Liver (tissue), 9 donors: Measurements from ENCODE around the gene PRKAR1B. TPM values are rescaled to one million over a fixed set of nuclear protein-coding genes. Genes with fewer than 3 reads are reported as not detected.

Experiments
- DNase-seq: peaks from one replicate; pipeline ENCODE4 v3.0.0-alpha.2; 2017; ENCODE audit warnings: low spot score
- H3K27ac ChIP-seq, 2 donors: one replicate each; pipeline ENCODE4 v1.7.0; 2013; ENCODE audit warnings: inconsistent platforms in 2 of 2, low read length in 2 of 2, control low read depth in 1 of 2, low read depth in 1 of 2, mild to moderate bottlenecking in 1 of 2
- H3K27me3 ChIP-seq, 4 donors: one replicate each; pipeline versions ENCODE4 v1.6.1 to v1.7.0; 2013; ENCODE audit warnings: low read length in 3 of 4, inconsistent platforms in 1 of 4, mild to moderate bottlenecking in 1 of 4, moderate library complexity in 1 of 4; ENCODE audit not compliant: control insufficient read depth in 4 of 4, insufficient read depth in 4 of 4
- H3K36me3 ChIP-seq, 4 donors: one replicate each; pipeline versions ENCODE4 v1.6.1 to v1.7.0; 2013; ENCODE audit warnings: low read length in 3 of 4, mild to moderate bottlenecking in 3 of 4, low read depth in 1 of 4, moderate library complexity in 1 of 4; ENCODE audit not compliant: control insufficient read depth in 4 of 4, insufficient read depth in 3 of 4
- H3K4me1 ChIP-seq, 4 donors: one replicate each; pipeline versions ENCODE4 v1.6.1 to v1.7.0; 2013; ENCODE audit warnings: low read length in 3 of 4, mild to moderate bottlenecking in 3 of 4, moderate library complexity in 1 of 4; ENCODE audit not compliant: control insufficient read depth in 4 of 4, insufficient read depth in 4 of 4
- H3K4me3 ChIP-seq, 3 donors: one replicate each; pipeline versions ENCODE4 v1.6.1 to v1.7.0; 2013; ENCODE audit warnings: low read length in 3 of 3, control low read depth in 1 of 3, low read depth in 1 of 3, mild to moderate bottlenecking in 1 of 3
- H3K9ac ChIP-seq, 2 donors: one replicate each; pipeline ENCODE4 v1.7.0; 2013; ENCODE audit warnings: low read length in 2 of 2, mild to moderate bottlenecking in 2 of 2, moderate library complexity in 2 of 2, control low read depth in 1 of 2, low read depth in 1 of 2
- H3K9me3 ChIP-seq, 4 donors: one replicate each; pipeline versions ENCODE4 v1.6.1 to v1.7.0; 2013; ENCODE audit warnings: low read length in 3 of 4; ENCODE audit not compliant: control insufficient read depth in 4 of 4
- CTCF ChIP-seq: fragments of 150-350 bp; IDR thresholded peaks from 2 replicates; pipeline ENCODE4 v1.5.1; 2017; ENCODE audit warnings: improper control_type of control experiment, low read depth, low read length; ENCODE audit not compliant: missing input control
- EGR1 ChIP-seq, 2 donors: IDR thresholded peaks; 2 replicates each; pipeline ENCODE4 v1.6.1; 2016 to 2018; ENCODE audit warnings: antibody characterized with exemption in 2 of 2, low read depth in 2 of 2
- FOXA1 ChIP-seq: IDR thresholded peaks from 2 replicates; pipeline ENCODE4 v1.6.1; 2016; ENCODE audit warnings: antibody characterized with exemption
- FOXA2 ChIP-seq: IDR thresholded peaks from 2 replicates; pipeline ENCODE4 v1.6.1; 2016; ENCODE audit warnings: antibody characterized with exemption
- GABPA ChIP-seq, 2 donors: IDR thresholded peaks in 1 of 2; conservative IDR thresholded peaks in 1 of 2; 2 replicates each; pipeline ENCODE4 v1.6.1; 2016; ENCODE audit warnings: antibody characterized with exemption in 2 of 2, mild to moderate bottlenecking in 1 of 2, moderate library complexity in 1 of 2
- HNF4A ChIP-seq, 2 donors: conservative IDR thresholded peaks; 2 replicates each; pipeline ENCODE4 v1.6.1; 2016; ENCODE audit warnings: antibody characterized with exemption in 2 of 2, mild to moderate bottlenecking in 2 of 2
- HNF4G ChIP-seq: IDR thresholded peaks from 2 replicates; pipeline ENCODE4 v1.6.1; 2016; ENCODE audit warnings: antibody characterized with exemption
- JUND ChIP-seq, 2 donors: IDR thresholded peaks; 2 replicates each; pipeline ENCODE4 v1.6.1; 2016; ENCODE audit warnings: antibody characterized with exemption in 2 of 2
- NR2F2 ChIP-seq: IDR thresholded peaks from 2 replicates; pipeline ENCODE4 v1.6.1; 2016; ENCODE audit warnings: antibody characterized with exemption
- RAD21 ChIP-seq, 2 donors: IDR thresholded peaks; 2 replicates each; pipeline ENCODE4 v1.6.1; 2016; ENCODE audit warnings: antibody characterized with exemption in 2 of 2, mild to moderate bottlenecking in 2 of 2
- RXRA ChIP-seq, 2 donors: IDR thresholded peaks; 2 replicates each; pipeline ENCODE4 v1.6.1; 2017 to 2018; ENCODE audit warnings: antibody characterized with exemption in 2 of 2, mild to moderate bottlenecking in 1 of 2
- SP1 ChIP-seq: IDR thresholded peaks from 2 replicates; pipeline ENCODE4 v1.6.1; 2018; ENCODE audit warnings: antibody characterized with exemption, mild to moderate bottlenecking
- TAF1 ChIP-seq: conservative IDR thresholded peaks from 2 replicates; pipeline ENCODE4 v1.6.1; 2016; ENCODE audit warnings: antibody characterized with exemption, mild to moderate bottlenecking
- YY1 ChIP-seq: IDR thresholded peaks from 2 replicates; pipeline ENCODE4 v1.6.1; 2016; ENCODE audit warnings: antibody characterized with exemption, mild to moderate bottlenecking
- WGBS: extraction: QIAGEN DNeasy Blood & Tissue Kit; methylation state at CpG from one replicate; pipeline ENCODE4 v1.1.7; 2013; 5-methylcytosine and 5-hydroxymethylcytosine counted together
- polyA plus RNA-seq, 2 donors: library from polyadenylated mRNA; stranded (reverse) in 1 of 2; unstranded in 1 of 2; fragments of 200-250 nt in 1 of 2; fragments of >200 nt in 1 of 2; fragmentation: Nextera tagmentation in 1 of 2; extraction: Ambion mirVana in 1 of 2; gene quantifications; one replicate each; pipeline versions ENCODE4 v1.2.1 to v1.2.3, GENCODE V29; 2013 to 2015
- total RNA-seq, 2 donors: library from RNA; depleted of rRNA; stranded (reverse); fragments of >200 nt; gene quantifications; one replicate each; pipeline ENCODE4 v1.2.3, GENCODE V29; 2014
- TF ChIP-seq, protein P1 (sequence below): IDR thresholded peaks from 2 replicates; pipeline ENCODE4 v1.6.1; 2016; ENCODE audit warnings: antibody characterized with exemption, mild to moderate bottlenecking
- TF ChIP-seq, protein P2 (sequence below): IDR thresholded peaks from 2 replicates; pipeline ENCODE4 v1.6.1; 2016; ENCODE audit warnings: antibody characterized with exemption
- TF ChIP-seq, protein P3 (sequence below): IDR thresholded peaks from 2 replicates; pipeline ENCODE4 v1.6.1; 2016; ENCODE audit warnings: antibody characterized with exemption
- TF ChIP-seq, protein P4 (sequence below): IDR thresholded peaks from 2 replicates; pipeline ENCODE4 v1.6.1; 2016; ENCODE audit warnings: antibody characterized with exemption
- donor health status: healthy.
- donor health status: healthy.
- donor health status: healthy.
- donor health status: healthy.
- donor health status: healthy.

Gene PRKAR1B
- total and polyA plus RNA-seq, 4 donors, result 11.1 to 14.4 (median 12.4) TPM

DNA sequence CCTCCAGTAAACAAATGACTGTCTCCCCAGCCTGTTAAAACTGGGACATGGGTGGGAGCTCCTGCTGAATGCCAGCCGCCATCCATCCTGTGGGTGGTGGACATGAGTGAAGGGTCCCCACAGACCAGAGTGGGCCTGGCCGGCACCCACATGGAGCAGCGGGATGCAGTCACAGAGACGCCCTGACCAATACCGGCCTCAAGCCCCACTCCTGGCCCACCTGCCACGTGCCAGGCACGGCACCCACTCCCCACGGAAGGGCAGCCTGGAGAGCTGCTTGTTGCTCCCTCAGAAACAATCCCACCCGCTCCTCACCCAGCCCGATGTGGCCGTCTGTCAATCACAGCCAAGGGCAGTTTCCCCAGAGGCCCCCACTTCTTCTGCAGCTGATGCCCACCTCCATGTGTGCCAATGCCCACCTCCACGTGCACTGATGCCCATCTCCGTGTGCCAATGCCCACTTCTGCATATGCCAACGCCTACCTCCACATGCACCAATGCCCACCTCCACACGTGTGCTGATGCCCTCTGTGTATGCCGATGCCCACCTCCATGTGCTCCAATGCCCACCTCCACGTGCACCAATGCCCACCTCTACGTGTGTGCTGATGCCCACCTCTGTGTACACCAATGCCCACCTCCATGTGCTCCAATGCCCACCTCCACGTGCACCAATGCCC, 43.4 kb downstream of the PRKAR1B start:
- Histone ChIP-seq H3K4me1 (no peaks in the 10 kb centered on the region), H3K4me3 (no peak overlapping the region), H3K9ac (no peak overlapping the region), H3K36me3 (peaks cover 0 to 2% (median under 1%) of the 10 kb centered on the region in 4 donors), H3K27ac (no peak overlapping the region), H3K9me3 (peaks cover 6 to 16% (median 10%) of the 10 kb centered on the region in 4 donors), H3K27me3 (no peaks in the 10 kb centered on the region)
- TF ChIP-seq RXRA (IDR thresholded peaks at IDR 0.05), result no peak
- no peak for TF ChIP-seq EGR1 (IDR thresholded peaks at IDR 0.05; ENCODE audit: low read depth in 2 of 2)
- TF ChIP-seq SP1, result no peak
- no peak for TF ChIP-seq HNF4A (conservative IDR thresholded peaks at IDR 0.05)
- no peak for TF ChIP-seq FOXA1
- no peak for TF ChIP-seq NR2F2
- no peak for DNase-seq
- 98% methylated on average over 19 of the region's 19 CpGs for WGBS

DNA sequence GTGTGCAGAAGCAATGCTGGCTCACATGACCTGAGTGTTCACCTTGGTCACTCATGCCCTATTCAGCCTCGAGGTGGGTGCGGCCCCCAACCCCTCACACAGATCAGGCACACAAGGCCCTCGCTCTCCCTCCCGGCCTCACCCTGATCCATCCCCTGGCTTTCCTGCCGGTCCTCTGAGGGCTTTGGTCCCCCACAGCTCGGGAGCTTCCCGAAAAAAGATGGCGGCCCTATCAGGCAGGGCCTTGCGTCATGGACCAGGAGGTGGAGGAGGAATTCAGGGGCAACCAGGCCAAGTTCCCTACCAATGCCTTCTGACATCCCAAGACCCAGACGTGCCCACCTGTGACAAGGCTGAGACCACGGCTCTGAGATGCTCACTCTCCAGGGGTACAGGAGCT, 44.3 kb downstream of the PRKAR1B start:
- H3K4me1 ChIP-seq, result no peaks in the 10 kb centered on the region
- H3K9ac ChIP-seq, result no peak overlapping the region
- H3K27ac ChIP-seq, result no peak overlapping the region
- no peaks in the 10 kb centered on the region for H3K27me3 ChIP-seq
- DNase-seq, result no peak
- no peak for TF ChIP-seq FOXA2
- TF ChIP-seq HNF4G, result no peak
- TF ChIP-seq, protein P1, sequence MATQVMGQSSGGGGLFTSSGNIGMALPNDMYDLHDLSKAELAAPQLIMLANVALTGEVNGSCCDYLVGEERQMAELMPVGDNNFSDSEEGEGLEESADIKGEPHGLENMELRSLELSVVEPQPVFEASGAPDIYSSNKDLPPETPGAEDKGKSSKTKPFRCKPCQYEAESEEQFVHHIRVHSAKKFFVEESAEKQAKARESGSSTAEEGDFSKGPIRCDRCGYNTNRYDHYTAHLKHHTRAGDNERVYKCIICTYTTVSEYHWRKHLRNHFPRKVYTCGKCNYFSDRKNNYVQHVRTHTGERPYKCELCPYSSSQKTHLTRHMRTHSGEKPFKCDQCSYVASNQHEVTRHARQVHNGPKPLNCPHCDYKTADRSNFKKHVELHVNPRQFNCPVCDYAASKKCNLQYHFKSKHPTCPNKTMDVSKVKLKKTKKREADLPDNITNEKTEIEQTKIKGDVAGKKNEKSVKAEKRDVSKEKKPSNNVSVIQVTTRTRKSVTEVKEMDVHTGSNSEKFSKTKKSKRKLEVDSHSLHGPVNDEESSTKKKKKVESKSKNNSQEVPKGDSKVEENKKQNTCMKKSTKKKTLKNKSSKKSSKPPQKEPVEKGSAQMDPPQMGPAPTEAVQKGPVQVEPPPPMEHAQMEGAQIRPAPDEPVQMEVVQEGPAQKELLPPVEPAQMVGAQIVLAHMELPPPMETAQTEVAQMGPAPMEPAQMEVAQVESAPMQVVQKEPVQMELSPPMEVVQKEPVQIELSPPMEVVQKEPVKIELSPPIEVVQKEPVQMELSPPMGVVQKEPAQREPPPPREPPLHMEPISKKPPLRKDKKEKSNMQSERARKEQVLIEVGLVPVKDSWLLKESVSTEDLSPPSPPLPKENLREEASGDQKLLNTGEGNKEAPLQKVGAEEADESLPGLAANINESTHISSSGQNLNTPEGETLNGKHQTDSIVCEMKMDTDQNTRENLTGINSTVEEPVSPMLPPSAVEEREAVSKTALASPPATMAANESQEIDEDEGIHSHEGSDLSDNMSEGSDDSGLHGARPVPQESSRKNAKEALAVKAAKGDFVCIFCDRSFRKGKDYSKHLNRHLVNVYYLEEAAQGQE, result no peak
- TF ChIP-seq RAD21 (IDR thresholded peaks at IDR 0.05), result no peak
- TF ChIP-seq YY1, result no peak
- no peak for TF ChIP-seq JUND (IDR thresholded peaks at IDR 0.05)
- TF ChIP-seq, protein P2, sequence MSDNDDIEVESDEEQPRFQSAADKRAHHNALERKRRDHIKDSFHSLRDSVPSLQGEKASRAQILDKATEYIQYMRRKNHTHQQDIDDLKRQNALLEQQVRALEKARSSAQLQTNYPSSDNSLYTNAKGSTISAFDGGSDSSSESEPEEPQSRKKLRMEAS, result no peak
- no peak for TF ChIP-seq TAF1
- TF ChIP-seq HNF4A (conservative IDR thresholded peaks at IDR 0.05), result no peak
- no peak for TF ChIP-seq NR2F2
- no peak for TF ChIP-seq SP1
- TF ChIP-seq, protein P3, sequence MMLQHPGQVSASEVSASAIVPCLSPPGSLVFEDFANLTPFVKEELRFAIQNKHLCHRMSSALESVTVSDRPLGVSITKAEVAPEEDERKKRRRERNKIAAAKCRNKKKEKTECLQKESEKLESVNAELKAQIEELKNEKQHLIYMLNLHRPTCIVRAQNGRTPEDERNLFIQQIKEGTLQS, result no peak
- TF ChIP-seq, protein P4, sequence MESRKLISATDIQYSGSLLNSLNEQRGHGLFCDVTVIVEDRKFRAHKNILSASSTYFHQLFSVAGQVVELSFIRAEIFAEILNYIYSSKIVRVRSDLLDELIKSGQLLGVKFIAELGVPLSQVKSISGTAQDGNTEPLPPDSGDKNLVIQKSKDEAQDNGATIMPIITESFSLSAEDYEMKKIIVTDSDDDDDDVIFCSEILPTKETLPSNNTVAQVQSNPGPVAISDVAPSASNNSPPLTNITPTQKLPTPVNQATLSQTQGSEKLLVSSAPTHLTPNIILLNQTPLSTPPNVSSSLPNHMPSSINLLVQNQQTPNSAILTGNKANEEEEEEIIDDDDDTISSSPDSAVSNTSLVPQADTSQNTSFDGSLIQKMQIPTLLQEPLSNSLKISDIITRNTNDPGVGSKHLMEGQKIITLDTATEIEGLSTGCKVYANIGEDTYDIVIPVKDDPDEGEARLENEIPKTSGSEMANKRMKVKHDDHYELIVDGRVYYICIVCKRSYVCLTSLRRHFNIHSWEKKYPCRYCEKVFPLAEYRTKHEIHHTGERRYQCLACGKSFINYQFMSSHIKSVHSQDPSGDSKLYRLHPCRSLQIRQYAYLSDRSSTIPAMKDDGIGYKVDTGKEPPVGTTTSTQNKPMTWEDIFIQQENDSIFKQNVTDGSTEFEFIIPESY, result no peak
- TF ChIP-seq RXRA (IDR thresholded peaks at IDR 0.05), result no peak
- TF ChIP-seq CTCF, result no peak
- TF ChIP-seq EGR1 (IDR thresholded peaks at IDR 0.05; ENCODE audit: low read depth in 2 of 2), result no peak
- TF ChIP-seq GABPA (IDR thresholded peaks at IDR 0.05 in 1 of 2, conservative IDR thresholded peaks at IDR 0.05 in 1 of 2), result no peak
- no peak for TF ChIP-seq FOXA1
- peaks cover 4 to 12% (median 5%) of the 10 kb centered on the region in 4 donors for H3K9me3 ChIP-seq
- H3K36me3 ChIP-seq, result peaks cover 0 to 2% (median under 1%) of the 10 kb centered on the region in 4 donors
- WGBS, result 98% methylated on average over 11 of the region's 11 CpGs
- H3K4me3 ChIP-seq, result no peak overlapping the region
